CD4-positive, alpha-beta T cell treated with Interleukin-10 for 1 hour (primary cell): ENCODE measurements around the gene MSRB1.
"Not testable (repeated sequence)": the region's sequence is repeated elsewhere in the genome, so short reads cannot be mapped to it uniquely, and the experiment has no call there.

Experiments used
- DNase-seq: peaks from one replicate; pipeline ENCODE4 v3.0.0-alpha.2; 2020

MSRB1 gene

DNA sequence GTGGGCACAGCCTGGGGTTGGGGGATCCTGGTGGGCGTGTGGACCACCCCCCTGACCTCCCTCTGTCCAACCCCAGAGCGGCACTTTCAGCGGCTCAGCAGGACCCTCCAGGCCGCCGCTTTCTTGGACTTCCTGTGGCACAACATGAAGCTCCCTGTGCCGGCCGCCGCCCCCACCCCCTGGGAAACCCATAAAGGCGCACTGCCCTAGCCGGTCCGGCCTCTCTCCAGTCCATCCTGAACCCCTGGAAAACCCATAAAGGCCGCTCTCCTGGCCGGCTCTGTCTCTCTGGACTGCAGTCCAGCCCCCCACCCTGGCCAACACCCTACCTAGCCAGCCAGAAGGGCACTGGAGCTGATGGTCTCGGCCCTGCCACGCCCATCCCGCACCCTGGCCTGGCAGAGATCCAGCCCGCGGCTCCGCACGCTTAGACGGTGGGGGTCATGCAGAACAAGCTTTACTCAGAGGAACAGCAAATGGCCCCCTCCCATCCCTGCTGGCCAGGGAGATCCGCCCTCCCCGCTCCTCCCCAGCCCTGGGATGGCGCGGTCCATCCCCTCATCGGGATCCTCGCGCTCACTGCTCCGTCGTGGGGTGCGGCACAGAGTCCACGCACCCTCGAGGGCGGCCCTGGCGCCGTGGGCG is 35.6 kb upstream of the MSRB1 start:
- DNase-seq = no peak

DNA sequence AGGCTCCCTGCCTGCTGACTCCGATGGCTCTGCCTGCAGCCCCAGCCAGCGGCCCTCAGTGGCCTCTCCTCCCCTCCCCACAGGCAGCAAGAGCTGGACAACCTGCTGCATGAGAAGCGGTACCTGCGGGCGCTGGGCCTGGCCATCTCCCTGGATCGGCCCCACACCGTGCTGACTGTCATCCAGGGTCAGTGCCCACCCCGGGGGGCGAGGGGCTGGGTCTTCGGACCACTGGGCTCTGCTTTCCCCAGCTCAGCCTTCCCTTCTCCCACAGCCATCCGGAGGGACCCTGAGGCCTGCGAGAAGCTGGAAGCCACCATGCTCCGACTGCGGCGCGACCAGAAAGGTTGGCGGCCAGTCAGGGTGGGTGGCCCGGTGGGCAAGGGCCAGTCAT is 34.9 kb upstream of the MSRB1 start:
- DNase-seq = no peak

- DNase-seq = no peak
Measured at GRCh38 chr16:1976951-1977874, 34.2 kb upstream of the MSRB1 start.

DNA sequence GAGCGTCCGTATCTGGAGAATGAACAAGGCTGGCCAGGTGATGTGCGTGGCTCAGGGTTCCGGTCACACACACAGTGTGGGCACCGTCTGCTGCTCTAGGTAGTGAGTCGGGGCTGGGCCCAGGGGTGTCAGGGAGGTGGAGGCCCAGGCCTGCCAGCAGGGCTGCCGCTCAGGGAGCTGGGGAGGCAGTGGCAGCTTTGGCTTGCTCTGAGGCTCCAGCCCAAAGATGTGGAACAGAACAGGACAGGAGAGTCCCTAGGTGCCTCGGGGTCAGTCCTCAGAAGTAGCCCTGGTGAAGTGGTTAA is 33.2 kb upstream of the MSRB1 start:
- no peak for DNase-seq

DNA sequence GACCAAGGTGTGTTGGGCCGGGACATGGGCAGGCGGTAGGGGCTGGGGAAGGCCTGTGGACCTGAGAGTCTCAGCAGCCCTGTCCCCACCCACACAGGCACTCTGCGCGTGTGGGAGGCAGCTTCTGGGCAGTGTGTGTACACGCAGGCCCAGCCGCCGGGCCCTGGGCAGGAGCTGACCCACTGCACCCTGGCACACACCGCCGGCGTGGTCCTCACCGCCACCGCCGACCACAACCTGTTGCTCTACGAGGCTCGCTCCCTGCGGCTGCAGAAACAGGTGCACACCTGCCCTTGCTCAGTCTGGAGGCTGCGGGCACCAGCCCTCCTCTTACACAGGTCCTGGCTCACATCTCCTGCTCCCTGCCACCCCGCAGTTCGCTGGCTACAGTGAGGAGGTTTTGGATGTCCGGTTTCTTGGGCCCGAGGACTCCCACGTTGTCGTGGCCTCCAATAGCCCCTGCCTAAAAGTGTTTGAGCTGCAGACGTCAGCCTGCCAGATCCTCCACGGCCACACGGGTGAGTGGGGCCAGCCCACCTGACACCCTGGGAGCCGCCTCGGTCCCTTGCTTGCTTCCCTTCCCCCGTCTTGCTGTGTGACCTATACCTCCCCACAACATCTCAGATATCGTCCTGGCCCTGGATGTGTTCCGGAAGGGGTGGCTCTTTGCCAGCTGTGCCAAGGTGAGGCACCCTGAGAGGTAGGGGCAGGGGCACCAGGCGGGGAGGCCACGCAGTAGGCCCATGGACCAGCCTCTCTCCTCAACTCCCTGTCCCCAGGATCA is 32.6 kb upstream of the MSRB1 start:
- no peak for DNase-seq

DNA sequence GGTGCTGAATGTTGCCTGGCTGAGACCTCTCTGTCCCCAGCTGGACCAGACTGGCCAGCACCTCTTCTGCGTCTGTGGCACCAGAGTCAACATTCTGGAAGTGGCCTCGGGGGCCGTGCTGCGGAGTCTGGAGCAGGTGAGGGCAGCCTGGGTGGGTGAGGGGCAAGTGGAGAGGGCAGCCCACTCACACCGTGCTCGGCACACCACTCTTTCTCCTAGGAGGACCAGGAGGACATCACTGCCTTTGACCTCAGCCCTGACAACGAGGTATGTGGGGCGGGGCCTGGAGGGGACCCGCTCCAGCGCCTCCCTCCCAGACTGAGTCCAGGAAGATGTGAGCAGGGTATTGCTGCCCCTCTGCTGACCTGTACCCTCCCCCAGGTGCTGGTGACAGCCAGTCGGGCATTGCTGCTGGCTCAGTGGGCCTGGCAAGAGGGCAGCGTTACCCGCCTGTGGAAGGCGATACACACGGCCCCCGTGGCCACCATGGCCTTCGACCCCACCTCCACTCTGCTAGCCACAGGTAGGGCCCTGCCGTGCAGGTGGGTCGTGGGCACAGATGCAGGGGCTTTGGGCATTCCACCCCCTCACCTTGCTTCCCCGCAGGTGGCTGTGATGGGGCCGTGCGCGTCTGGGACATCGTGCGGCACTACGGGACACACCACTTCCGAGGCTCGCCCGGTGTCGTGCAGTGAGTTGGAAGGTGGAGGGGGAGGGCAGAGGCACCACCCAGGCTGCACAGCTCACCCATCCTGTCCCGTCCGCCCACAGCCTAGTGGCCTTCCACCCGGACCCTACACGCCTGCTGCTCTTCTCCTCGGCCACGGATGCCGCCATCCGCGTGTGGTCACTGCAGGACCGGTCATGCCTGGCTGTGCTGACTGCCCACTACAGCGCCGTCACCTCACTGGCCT is 31.4 kb upstream of the MSRB1 start:
- no peak for DNase-seq

DNA sequence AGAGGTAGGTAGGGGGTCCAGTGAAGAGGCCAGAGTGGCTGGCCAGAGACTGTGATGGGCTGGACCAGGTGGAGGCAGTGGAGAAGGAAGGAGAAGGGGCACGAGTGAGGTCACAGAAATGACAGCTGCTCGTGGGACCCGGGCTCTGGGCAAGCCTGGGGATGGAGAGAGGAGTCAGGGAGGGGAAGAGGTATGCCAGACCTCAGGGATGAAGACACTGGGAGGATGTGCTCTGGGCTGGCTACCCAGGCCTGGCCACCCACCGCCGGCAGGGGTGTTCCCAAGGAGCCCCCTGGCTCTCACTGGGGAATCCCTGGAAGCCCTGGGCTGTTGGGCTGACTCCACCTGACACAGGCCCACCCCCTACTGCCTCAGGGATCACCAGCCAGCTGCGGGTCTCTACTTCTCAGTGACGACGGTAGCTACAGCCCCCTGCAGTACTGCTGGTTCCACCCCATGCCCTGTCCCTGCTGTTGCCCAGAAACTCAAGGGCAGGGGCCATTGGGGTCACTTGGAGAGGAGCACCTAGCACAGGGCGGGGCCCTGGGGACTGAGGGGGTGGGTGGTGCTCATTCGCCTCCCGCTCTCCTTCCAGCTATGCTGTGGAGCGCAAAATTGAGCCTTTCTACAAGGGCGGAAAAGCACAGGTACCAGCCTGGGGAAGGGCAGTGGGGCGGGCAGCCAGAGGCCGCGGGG is 30.6 kb upstream of the MSRB1 start:
- no peak for DNase-seq

DNA sequence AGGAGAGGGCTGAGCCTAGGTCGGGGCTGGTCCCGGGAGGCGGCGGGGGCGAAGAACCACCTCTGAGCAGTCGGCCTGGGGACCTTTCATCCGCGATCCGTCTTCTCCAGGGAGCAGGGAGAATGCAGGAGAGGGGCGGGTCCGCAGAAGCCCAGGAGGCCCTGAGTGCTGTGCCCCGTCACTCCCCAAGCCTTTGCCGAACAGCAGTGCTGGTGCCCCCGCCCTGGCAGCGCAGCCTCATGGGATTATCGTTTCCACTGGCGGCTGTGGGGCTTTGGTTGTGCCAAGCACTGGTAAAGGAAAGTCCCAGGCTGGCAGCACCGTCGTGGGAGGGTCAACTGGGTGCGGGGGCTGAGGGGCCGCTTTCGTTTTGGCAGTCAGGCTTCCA is 29.5 kb upstream of the MSRB1 start:
- no peak for DNase-seq

GRCh38 chr16:1971796-1972489 is 28.9 kb upstream of the MSRB1 start, which contains the start of gene TBL3:
TSS of gene TBL3 (plus strand) at chr16:1972053. CDS start at chr16:1972165, 112 bp downstream.
- DNase-seq = peak; percentile 97

GRCh38 chr16:1968146-1968953 is 25.4 kb upstream of the MSRB1 start:
- no peak for DNase-seq

DNA sequence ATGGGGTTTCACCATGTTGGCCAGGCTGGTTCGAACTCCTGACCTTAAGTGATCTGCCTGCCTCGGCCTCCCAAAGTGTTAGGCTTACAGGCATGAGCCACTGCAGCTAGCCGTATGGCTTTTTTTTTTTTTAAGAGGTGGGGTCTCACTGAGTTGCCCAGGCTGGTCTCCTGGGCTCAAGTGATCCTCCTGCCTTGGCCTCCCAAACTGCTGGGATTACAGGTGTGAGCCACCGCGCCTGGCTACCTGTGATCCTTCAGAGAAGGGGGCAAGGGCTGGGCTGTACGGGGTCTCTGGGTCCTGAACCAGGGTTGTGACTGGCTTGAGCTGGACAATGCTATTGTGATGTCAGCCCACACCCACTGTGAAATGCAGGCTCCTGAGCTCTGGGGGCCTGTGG is 23.5 kb upstream of the MSRB1 start, which contains the start of gene RNF151:
Gene RNF151, plus strand, starts transcription at position 397 of the 400 bp plus-strand sequence. CDS start 26 bp downstream, outside the sequence.
- no peak for DNase-seq

- no peak for DNase-seq
Measured at GRCh38 chr16:1965396-1966001, 22.5 kb upstream of the MSRB1 start.

GRCh38 chr16:1964506-1965395 is 21.8 kb upstream of the MSRB1 start, which contains the start of gene RPS2:
TSS of gene RPS2 (minus strand) at chr16:1964826. CDS start at chr16:1964625, 201 bp downstream.
- DNase-seq = peak; percentile 100

- peak; percentile 55 for DNase-seq
Measured at GRCh38 chr16:1963806-1964505, 21.0 kb upstream of the MSRB1 start.

GRCh38 chr16:1962161-1963153 is 19.5 kb upstream of the MSRB1 start:
- not testable (repeated sequence) for DNase-seq

DNA sequence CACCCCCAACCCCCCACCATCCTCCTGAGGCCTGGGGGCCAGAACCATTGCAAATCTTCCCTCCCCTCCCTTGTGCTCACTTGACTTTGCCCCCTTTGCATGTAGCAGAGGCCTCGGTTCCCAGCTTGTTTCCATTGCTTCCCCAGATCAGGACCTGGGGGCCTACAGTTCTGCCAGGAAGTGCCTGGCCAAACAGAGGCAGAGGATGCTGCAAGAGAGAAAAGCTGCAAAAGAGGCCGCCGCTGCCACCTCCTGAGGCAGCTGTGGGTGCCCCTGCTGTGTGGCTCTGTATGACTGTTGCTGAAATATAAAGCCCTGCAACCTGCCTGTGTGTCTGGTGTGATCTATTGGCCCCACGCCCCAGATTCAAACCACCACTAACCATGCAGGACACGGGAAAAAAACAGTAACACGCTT is 18.7 kb upstream of the MSRB1 start:
- DNase-seq = no peak
